CD4-positive, alpha-beta T cell treated with Interleukin-10 for 1 hour (primary cell): Measurements from ENCODE around the gene ZMAT5.

ENCODE experiments used
- DNase-seq: peaks from one replicate; pipeline ENCODE4 v3.0.0-alpha.2; 2020

Gene ZMAT5

DNA sequence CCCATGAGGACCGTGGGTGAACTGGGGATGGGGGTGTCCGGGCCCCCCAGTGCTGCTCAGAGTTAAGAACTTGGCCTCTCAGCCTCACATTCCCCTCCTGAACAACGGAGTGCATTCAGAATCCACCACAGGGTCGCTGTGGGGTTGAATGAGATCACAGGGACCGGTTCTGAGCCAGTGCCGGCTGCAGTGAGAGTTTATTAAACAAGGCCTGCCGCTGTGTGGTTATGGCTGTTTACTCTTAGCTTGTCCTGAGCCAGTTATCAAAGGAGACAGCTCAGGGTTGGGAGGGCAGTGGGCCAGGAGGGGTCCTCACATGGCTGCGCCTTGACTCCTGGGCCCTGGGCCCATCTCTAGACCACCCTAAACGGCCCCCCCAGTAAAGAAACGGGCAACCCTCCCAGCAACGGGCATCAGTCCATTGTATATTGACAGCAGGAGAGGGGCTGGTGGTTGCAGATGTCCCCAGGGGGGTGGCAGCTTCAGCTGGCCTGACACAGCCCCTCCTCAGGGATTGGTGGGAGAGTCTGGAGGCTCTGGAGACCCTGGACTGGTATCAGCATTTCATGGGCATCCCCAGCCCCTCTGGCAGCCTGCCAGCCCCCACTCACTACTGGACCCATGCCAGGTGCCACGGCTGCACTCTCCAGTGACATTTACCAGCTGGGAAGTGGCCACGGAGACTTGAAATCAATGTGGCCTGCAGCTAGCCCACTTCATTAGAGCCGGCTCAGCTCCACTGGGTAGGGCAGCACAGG lies 62.1 kb downstream of the ZMAT5 start:
- DNase-seq, result no peak

DNA sequence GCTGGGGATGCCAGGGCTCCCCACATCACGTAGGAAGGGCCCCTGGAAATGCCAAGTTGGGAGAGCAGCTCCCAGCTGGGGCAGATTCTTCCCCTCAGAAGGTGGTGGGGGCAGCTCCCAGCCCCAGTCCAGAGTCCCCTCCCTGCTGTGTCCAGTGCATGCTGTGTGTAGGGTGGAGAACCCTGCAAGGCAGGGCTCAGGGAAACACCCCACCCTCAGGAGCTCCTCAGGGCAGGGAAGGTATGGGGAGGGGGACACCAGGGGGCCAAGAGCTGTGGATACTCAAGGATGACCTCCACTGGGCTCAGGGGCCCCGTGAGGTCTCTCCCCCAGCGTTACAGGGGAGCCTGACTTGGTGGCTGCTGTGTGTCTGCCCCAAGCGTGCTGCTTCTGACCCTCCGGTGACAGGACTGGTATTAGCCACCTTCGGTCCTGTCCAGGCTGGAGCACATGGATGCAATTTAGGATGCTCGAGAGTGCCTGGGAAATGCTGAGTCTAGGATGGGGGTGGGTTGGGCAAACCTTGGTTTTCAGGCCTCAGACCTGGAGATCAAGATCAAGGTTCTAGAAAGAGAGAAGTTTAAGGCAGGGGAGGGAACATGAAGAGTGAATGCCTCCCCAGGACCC lies 63.1 kb downstream of the ZMAT5 start:
- no peak for DNase-seq

DNA sequence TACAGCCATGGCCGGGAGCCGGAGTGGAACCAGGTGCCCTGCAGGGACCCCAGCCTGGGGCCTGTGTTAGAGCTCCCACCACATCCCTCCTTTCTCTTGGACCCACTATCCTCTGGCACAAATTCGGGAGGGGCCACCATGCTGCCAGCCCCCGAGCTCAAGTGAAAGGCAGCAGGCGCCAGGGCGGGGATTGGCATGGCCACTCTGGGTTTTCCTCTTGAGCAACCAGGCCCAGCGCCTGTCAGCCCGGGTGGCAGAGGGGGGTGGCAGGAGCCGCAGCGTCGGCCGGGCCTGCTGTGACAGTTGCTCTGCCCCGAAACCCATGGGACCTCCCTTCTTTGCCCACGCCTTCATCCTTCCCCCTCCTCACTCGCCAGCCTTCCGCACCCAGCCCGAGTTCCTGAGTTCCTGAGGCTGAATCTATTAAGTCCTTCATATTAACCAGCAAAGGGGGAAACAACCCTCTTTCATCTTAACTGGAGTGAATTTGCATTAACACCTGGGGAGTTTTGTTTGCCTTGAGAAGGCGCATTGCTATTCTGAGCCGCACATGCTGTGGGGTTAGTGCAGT lies 63.8 kb downstream of the ZMAT5 start:
- DNase-seq, result no peak

DNA sequence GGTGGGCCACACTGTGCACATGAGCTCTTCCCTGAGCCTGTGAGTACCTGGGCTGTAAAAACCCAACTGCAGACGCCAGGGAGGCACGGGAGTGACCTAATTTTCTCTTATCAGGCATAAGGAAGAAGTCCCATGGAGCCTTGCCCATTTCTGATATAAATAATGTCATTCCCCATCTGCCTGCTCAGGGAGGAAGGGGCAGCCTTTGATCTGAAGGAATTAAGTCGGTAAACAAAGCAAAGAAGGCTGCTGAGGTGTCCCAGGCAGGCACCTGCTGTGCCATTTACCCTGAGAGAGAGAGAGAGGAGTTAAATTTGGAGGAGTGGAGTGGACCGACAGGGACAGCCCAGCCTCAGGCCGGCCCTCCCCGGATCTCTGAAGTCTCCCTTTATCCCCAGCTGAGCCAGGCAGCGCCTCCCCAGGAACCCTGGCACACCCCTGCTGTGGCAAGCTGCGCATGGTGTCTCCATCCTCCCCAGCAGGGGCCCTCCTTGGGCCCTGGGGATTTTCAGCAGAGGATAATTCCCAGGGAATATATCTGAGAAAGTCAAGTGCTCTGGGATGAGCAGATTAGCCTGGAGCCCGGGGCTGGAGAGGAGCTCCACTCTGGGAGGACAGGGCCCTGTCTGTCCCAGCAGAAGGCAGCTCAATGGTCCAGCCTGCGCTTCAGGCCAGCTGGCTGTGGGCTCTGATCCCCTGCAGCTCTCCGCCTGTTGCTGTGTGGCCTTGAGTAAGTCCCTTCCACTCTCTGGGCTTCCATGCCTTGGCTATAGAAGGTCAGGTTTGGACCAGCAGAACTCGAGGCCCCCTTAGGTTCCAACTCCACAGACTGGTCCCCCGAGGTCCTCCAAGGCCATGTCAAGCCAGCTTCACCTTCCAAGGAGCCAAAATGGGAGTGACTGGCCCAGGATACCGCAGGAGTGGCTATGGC lies 64.5 kb downstream of the ZMAT5 start:
- no peak for DNase-seq

DNA sequence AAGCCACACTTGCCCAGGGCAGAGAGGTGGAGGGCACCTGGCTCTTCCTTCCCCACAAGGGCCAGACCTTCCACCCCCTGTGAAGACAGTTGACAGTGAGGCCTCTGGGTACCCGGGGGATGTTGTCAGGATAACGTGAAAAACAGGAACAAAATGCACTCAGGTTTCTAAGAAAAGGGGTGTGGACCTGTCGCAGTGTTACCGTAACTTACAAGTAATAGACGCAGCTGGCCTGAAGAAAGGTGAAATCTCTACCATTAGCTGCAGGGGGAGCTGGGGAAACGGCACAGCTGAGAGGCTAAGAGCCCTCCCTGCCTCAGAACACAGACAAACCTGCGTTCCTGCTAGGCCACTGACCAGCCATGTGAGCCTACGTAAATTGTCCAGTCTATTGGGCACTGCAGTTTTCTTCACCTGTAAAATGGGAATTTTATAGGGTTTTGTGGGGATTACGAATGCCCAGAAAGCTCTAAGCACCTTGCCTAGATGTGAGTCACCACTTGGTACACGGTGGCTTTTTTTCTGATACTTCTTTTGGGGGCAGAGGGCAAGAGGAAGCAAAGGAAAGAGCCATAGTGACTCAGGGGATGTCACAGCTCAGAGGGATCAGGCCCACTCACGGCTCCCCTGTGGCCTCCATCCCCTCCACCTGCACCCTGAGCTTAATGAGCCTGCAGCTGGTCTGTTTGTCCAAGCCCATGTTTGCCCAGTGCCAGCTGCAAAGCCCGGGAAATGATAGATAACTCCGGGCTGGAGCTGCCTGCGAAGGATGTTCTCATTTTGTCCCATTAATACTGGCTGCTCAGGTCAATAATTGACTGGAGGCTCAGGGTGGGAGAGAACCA lies 65.4 kb downstream of the ZMAT5 start:
- peak; percentile 52 for DNase-seq

DNA sequence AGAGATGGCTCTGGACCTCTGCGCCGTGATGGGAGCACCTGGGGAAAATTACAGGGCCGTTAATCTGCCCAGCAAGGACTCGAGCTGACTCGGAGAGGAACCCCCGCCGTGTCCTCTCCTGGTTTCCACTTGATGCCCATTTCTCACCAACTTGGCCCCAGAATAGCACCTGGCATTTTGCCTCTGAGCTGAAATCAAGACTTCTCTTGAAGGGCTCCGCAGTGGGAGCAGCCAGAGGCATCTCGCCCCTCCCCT lies 66.0 kb downstream of the ZMAT5 start:
- DNase-seq, result no peak

GRCh38 chr22:29700206-29700899 lies 66.5 kb downstream of the ZMAT5 start:
- DNase-seq, result no peak

- no peak for DNase-seq
Measured at GRCh38 chr22:29697853-29698598, 68.8 kb downstream of the ZMAT5 start.

DNA sequence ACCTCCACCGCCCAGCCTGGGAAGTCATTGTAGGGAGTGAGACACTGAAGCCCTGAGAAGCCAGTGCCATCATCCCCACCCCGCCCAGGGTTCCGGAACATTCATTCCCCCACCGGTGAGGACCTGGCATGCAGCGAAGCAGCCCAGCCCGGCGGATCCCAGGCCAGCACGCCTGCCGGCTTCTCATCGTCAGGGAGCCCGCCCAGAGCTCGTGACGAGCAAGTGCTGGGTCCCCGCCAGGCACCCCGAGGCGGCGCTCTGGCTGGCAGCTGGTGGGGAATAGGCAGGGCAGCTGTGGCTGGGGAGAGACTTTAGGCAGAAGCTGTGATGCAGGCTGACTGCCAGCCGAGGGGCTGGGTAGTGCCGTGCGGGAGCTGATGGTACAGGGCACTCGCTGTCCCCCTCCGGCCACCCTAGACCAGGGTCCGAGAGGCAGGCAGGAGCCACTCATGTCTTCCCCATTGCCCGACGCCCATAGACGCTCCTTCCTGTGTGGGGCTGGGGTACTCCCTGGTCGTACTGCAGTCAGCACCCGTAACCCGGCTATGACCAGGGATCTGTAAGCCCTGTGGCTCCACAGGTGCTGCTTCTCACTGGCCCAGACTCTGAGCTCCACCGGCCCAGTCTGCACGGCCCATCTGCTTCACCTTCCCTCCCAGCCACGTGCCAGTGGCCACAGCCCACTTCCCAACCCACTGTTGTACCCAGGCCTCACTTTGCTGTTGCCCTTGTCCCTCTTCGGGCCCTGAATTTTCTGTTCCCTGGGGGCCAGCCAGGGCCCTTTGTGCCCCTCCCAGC lies 71.5 kb downstream of the ZMAT5 start:
- no peak for DNase-seq

GRCh38 chr22:29693671-29694070 lies 73.1 kb downstream of the ZMAT5 start:
- DNase-seq, result no peak

- no peak for DNase-seq
Measured at GRCh38 chr22:29693161-29693560, 73.6 kb downstream of the ZMAT5 start.

DNA sequence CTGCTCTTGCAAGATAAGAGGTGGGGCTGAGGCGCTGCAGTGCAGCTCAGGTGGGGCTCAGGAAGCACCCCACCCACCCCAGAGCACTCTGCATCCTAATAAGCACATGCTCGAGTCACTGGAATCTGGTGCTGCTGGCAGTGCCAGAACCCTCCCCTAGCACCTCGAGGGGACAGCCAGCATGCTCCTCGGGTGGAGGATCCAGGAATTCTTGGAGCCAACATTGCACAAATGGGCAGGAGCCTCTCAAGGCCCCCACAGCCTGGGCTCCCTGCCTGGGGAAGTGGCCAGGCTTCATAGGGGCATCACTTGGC lies 74.5 kb downstream of the ZMAT5 start:
- DNase-seq, result no peak

- no peak for DNase-seq
Measured at GRCh38 chr22:29691636-29692326, 75.0 kb downstream of the ZMAT5 start.

- no peak for DNase-seq
Measured at GRCh38 chr22:29690476-29690875, 76.3 kb downstream of the ZMAT5 start.

DNA sequence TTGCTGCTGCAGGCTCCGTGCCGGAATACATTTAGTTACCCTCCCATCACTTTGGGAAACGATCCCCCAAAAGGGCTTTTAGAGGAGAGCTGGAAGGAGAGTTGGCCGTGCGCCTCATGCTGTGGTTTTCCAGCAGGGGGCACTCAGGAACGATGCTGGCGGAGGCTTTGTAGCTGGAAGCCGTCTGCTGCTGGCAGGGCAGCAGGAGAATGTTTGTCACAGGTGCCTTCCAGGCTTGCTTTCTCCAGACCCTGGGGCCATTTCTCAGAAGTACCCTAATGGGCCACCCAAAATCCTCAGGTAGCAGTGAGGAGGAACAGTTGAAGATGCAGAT lies 77.0 kb downstream of the ZMAT5 start:
- peak; percentile 40 for DNase-seq

DNA sequence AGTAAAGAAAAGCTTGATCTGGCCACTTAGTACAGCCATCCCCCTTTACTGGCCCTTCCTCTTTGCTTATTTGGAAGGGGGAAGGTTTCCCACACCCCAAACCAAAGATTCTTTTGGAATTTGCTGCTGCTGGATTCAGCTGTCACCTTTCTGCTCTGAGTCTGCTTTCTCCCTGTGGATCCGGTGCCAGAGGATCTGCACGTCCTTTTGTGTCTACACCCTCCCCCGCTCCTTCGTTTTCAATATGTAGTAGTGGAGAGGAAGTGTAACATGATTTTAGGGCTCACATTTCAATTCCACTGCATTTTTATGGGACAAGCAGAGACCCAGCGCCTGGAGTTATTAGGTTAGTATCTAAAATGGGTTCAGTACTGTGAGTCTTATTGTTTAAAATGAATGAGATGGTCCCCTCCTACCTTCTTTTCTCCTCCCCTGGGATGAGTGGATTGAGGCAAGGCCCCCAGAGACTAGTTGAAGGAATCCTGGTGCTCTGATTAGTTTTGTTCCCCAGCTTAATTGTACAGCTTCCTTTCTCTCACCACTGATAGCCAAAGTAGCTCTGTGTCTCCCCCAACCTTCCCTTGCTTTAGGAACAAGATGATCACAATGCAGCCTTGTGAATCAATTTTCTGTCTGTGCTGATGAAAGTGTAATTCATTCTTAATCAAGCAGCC lies 77.5 kb downstream of the ZMAT5 start:
- DNase-seq, result no peak

DNA sequence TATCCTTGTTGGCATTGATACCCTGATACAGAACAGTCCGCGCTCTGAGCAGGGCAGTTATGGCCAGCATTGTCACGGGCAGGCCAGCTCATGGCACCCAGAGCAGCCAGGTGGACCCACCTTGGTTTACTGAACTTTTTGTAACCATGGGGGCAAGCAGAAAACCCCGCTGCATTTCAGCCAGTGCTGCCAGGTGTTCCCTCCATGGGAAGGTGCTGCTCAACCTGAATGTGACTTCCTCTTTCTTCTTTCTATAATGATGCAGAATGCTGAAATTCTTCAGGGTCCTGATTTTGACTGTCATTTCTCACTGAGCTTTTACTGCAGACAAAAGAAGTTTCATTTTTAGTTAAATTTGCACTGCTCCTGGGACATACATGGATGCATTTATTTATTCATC lies 82.6 kb downstream of the ZMAT5 start:
- no peak for DNase-seq

- DNase-seq, result no peak
Measured at GRCh38 chr22:29683536-29683935, 83.3 kb downstream of the ZMAT5 start.
